H1 (cell line): ENCODE data around the gene NLRC5.

Experiments used
- BRCA1 ChIP-seq: IDR thresholded peaks from 2 replicates; pipeline ENCODE4 v1.6.1; 2012; ENCODE audit warnings: low read depth, low read length, improper control_type of control experiment
- CHD1 ChIP-seq: IDR thresholded peaks from 2 replicates; pipeline ENCODE4 v1.6.1; 2012; ENCODE audit warnings: low read depth, low read length, improper control_type of control experiment
- CTCF ChIP-seq, 3 experiments: IDR thresholded peaks; 1 replicate in 2 of 3; 2 replicates in 1 of 3; pipeline versions ENCODE4 v1.5.1 to v1.6.1; 2011; ENCODE audit warnings: low read length in 3 of 3, mild to moderate bottlenecking in 3 of 3, inconsistent platforms in 2 of 3, low read depth in 1 of 3, moderate library complexity in 1 of 3; ENCODE audit not compliant: insufficient read depth in 1 of 3; ENCODE audit errors: control extremely low read depth in 1 of 3
- FOSL1 ChIP-seq: IDR thresholded peaks from 2 replicates; pipeline ENCODE4 v1.6.1; 2011; ENCODE audit warnings: mild to moderate bottlenecking, low read depth, low read length, moderate library complexity; ENCODE audit not compliant: insufficient read depth
- POLR2AphosphoS5 ChIP-seq: IDR thresholded peaks from 2 replicates; pipeline ENCODE4 v1.6.1; 2011; ENCODE audit warnings: low read depth, low read length
- RFX5 ChIP-seq: IDR thresholded peaks from 2 replicates; pipeline ENCODE4 v1.6.1; 2011; ENCODE audit warnings: low read depth, low read length, improper control_type of control experiment, borderline replicate concordance
- SIN3A ChIP-seq, 2 experiments: IDR thresholded peaks in 1 of 2; conservative IDR thresholded peaks in 1 of 2; 2 replicates each; pipeline ENCODE4 v1.6.1; 2011 to 2012; ENCODE audit warnings: low read length in 2 of 2, improper control_type of control experiment in 1 of 2, low read depth in 1 of 2, mild to moderate bottlenecking in 1 of 2
- USF2 ChIP-seq: IDR thresholded peaks from 2 replicates; pipeline ENCODE4 v1.6.1; 2011; ENCODE audit warnings: low read length, improper control_type of control experiment
- YY1 ChIP-seq: IDR thresholded peaks from 2 replicates; pipeline ENCODE4 v1.6.1; 2011; ENCODE audit warnings: low read depth, mild to moderate bottlenecking, low read length

DNA sequence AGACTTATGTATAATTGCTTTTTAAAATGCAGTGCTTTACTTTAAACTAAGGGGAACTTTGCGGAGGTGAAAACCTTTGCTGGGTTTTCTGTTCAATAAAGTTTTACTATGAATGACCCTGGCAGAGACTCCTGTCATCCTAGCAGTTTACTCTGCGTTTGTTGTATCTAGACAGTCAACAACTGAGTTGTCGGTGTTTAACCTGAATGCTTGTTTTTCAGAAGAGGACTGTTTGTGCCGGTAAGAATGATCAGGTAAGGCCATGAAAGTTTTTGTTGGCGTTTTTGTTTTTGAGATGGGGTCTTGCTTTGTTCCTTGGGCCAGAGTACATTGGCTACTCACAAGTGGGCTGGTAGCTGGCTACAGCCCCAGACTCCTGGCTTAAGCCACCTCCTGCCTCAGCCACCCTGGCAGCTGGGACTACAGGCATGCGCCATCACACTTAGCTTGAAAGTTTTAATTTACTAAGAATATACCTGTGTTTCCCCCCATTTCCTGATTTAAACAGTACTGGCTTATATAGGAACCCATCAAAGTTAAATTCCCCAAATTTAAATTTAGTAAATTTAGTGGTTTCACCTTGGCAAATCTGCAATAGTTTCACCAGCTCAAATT is 45.5 kb upstream of the NLRC5 start:
- TF ChIP-seq SIN3A (conservative IDR thresholded peaks at IDR 0.05 in 1 of 2, IDR thresholded peaks at IDR 0.05 in 1 of 2; ENCODE audit: low read depth in 1 of 2, low read length in 2 of 2): no peak
- TF ChIP-seq POLR2AphosphoS5: no peak
- no peak for TF ChIP-seq CTCF (IDR thresholded peaks at IDR 0.05; ENCODE audit: control extremely low read depth in 1 of 3, insufficient read depth in 1 of 3, low read depth in 1 of 3, low read length in 3 of 3)
- no peak for TF ChIP-seq BRCA1
- no peak for TF ChIP-seq FOSL1
- TF ChIP-seq RFX5: no peak
- no peak for TF ChIP-seq YY1
- no peak for TF ChIP-seq USF2
- no peak for TF ChIP-seq CHD1
